HCT116 (cell line): Measurements from ENCODE around the gene ZNF675. TPM values are rescaled to one million over a fixed set of nuclear protein-coding genes. Genes with fewer than 3 reads are reported as not detected.

Experiments
- ATAC-seq: fragments of 200-7000 bp; cut with Tn5 transposase; 2 replicates; pipeline ENCODE4 v1.9.1; 2020; ENCODE audit warnings: mild to moderate bottlenecking, moderate library complexity
- BruUV-seq: library from RNA; stranded (reverse); fragments of 400-500 nt; replicated peaks from 2 replicates; lab custom pipeline; 2021; lab: Mats Ljungman, UMichigan
- CTCF ChIA-PET: fragments of 300-600 bp; sonication (Branson Sonifier 250); formaldehyde crosslinking; loops from one replicate; lab custom pipeline; 2021; ENCODE audit warnings: antibody characterized with exemption; lab: Charles Lee
- POLR2A ChIA-PET: fragments of 300-600, 350-600 bp; sonication (Branson Sonifier 250); formaldehyde crosslinking; loops from one replicate; lab custom pipeline; 2021; ENCODE audit warnings: antibody characterized with exemption; lab: Charles Lee
- RAD21 ChIA-PET, 2 experiments: fragments of 300-600 bp; sonication (Branson Sonifier 250); formaldehyde crosslinking; loops; one replicate each; lab custom pipeline; 2023; ENCODE audit warnings: low total read pairs in 2 of 2; ENCODE audit not compliant: uncharacterized antibody in 2 of 2, unreplicated experiment in 2 of 2, low non-redundant PET in 1 of 2; lab: Charles Lee
- DNase-seq: peaks from one replicate; pipeline ENCODE4 v3.0.0-alpha.2; 2010; ENCODE audit warnings: low read depth, low spot score
- H2AFZ ChIP-seq: fragments of 200-600 bp; shearing (Covaris generic), sonication (generic); 2 replicates; pipeline ENCODE4 v1.6.1; 2017; ENCODE audit warnings: low read depth, mixed run types, mixed read lengths, antibody characterized with exemption, low read length; ENCODE audit not compliant: poor library complexity, severe bottlenecking
- H3K27ac ChIP-seq: 2 replicates; pipeline ENCODE4 v1.5.1; 2012; ENCODE audit warnings: low read depth, low read length
- H3K27me3 ChIP-seq: fragments of 200-600 bp; sonication (generic); 2 replicates; pipeline ENCODE4 v1.6.1; 2016; ENCODE audit warnings: mixed run types, low read length, mixed read lengths; ENCODE audit not compliant: insufficient read depth
- H3K36me3 ChIP-seq, 2 experiments: fragments of 200-500 bp in 1 of 2; fragments of 200-600 bp in 1 of 2; sonication (Bioruptor generic) in 1 of 2; sonication (generic) in 1 of 2; 2 replicates each; pipeline versions ENCODE4 v1.5.1 to v1.6.1; 2014 to 2016; ENCODE audit warnings: low read length in 2 of 2, inconsistent platforms in 1 of 2, mixed read lengths in 1 of 2, mixed run types in 1 of 2; ENCODE audit not compliant: insufficient read depth in 2 of 2, control insufficient read depth in 1 of 2
- H3K4me1 ChIP-seq, 2 experiments: fragments of 200-600 bp in 1 of 2; sonication (generic) in 1 of 2; 2 replicates each; pipeline versions ENCODE4 v1.5.1 to v1.6.1; 2012 to 2017; ENCODE audit warnings: low read length in 2 of 2, inconsistent platforms in 1 of 2, mild to moderate bottlenecking in 1 of 2, mixed read lengths in 1 of 2, mixed run types in 1 of 2, moderate library complexity in 1 of 2; ENCODE audit not compliant: insufficient read depth in 2 of 2, control insufficient read depth in 1 of 2
- H3K4me2 ChIP-seq: fragments of 200-600 bp; sonication (generic); 2 replicates; pipeline ENCODE4 v1.6.1; 2017; ENCODE audit warnings: mixed run types, low read length, mixed read lengths
- H3K4me3 ChIP-seq, 2 experiments: fragments of 200-600 bp in 1 of 2; sonication (generic) in 1 of 2; replicated peaks in 1 of 2; 2 replicates each; pipeline ENCODE4 v1.5.1; 2011 to 2016; ENCODE audit warnings: low read length in 2 of 2, control low read depth in 1 of 2, low read depth in 1 of 2, mild to moderate bottlenecking in 1 of 2, mixed read lengths in 1 of 2, mixed run types in 1 of 2
- H3K79me2 ChIP-seq: fragments of 200-600 bp; sonication (generic); 2 replicates; pipeline ENCODE4 v1.6.1; 2017; ENCODE audit warnings: mild to moderate bottlenecking, mixed run types, low read length, moderate library complexity, mixed read lengths; ENCODE audit not compliant: insufficient read depth
- H3K9ac ChIP-seq: fragments of 200-600 bp; sonication (generic); 2 replicates; pipeline ENCODE4 v1.6.1; 2016; ENCODE audit warnings: low read length, mixed read lengths
- H3K9me2 ChIP-seq: fragments of 200-600 bp; sonication (generic), shearing (Covaris generic); 2 replicates; pipeline ENCODE4 v1.6.1; 2017; ENCODE audit warnings: mixed run types, mild to moderate bottlenecking, moderate library complexity; ENCODE audit not compliant: insufficient read depth
- H3K9me3 ChIP-seq, 2 experiments: fragments of 200-500 bp in 1 of 2; fragments of 200-600 bp in 1 of 2; sonication (Bioruptor generic) in 1 of 2; sonication (generic) in 1 of 2; 2 replicates each; pipeline ENCODE4 v1.6.1; 2014 to 2017; ENCODE audit warnings: low read length in 2 of 2, mixed read lengths in 2 of 2, inconsistent platforms in 1 of 2, low read depth in 1 of 2, mild to moderate bottlenecking in 1 of 2, mixed run types in 1 of 2, moderate library complexity in 1 of 2; ENCODE audit not compliant: control insufficient read depth in 1 of 2, insufficient read depth in 1 of 2
- H4K20me1 ChIP-seq: fragments of 200-600 bp; sonication (generic), shearing (Covaris generic); 2 replicates; pipeline ENCODE4 v1.6.1; 2017; ENCODE audit warnings: mixed run types, mild to moderate bottlenecking, moderate library complexity; ENCODE audit not compliant: insufficient read depth
- CEBPB ChIP-seq: IDR thresholded peaks from 2 replicates; pipeline ENCODE4 v1.6.1; 2012; ENCODE audit warnings: low read depth
- EGR1 ChIP-seq: IDR thresholded peaks from 2 replicates; pipeline ENCODE4 v1.6.1; 2012; ENCODE audit warnings: low read depth
- ELF1 ChIP-seq: IDR thresholded peaks from 2 replicates; pipeline ENCODE4 v1.6.1; 2012; ENCODE audit warnings: low read depth, borderline replicate concordance
- EZH2phosphoT487 ChIP-seq: fragments of 200-600 bp; IDR thresholded peaks from 2 replicates; pipeline ENCODE4 v1.6.1; 2018; ENCODE audit warnings: antibody characterized with exemption, borderline replicate concordance
- FOSL1 ChIP-seq: IDR thresholded peaks from 2 replicates; pipeline ENCODE4 v1.6.1; 2012; ENCODE audit warnings: low read depth
- JUND ChIP-seq: IDR thresholded peaks from 2 replicates; pipeline ENCODE4 v1.6.1; 2012
- MAX ChIP-seq: IDR thresholded peaks from 2 replicates; pipeline ENCODE4 v1.6.1; 2012
- POLR2A ChIP-seq: IDR thresholded peaks from 2 replicates; pipeline ENCODE4 v1.7.0; 2011; ENCODE audit warnings: borderline replicate concordance; ENCODE audit not compliant: insufficient read depth, insufficient read length; ENCODE audit errors: extremely low read depth
- POLR2AphosphoS5 ChIP-seq: IDR thresholded peaks from 2 replicates; pipeline ENCODE4 v1.6.1; 2011; ENCODE audit warnings: mild to moderate bottlenecking, low read depth, low read length, moderate library complexity
- RAD21 ChIP-seq: IDR thresholded peaks from 2 replicates; pipeline ENCODE4 v1.6.1; 2012; ENCODE audit warnings: low read depth, mild to moderate bottlenecking
- REST ChIP-seq: IDR thresholded peaks from 2 replicates; pipeline ENCODE4 v1.6.1; 2012; ENCODE audit warnings: low read depth
- SIN3A ChIP-seq: IDR thresholded peaks from 2 replicates; pipeline ENCODE4 v1.6.1; 2012; ENCODE audit warnings: low read depth
- SP1 ChIP-seq: IDR thresholded peaks from 2 replicates; pipeline ENCODE4 v1.6.1; 2012; ENCODE audit warnings: low read depth
- SRF ChIP-seq: IDR thresholded peaks from 2 replicates; pipeline ENCODE4 v1.6.1; 2012; ENCODE audit warnings: low read depth
- TCF7L2 ChIP-seq: IDR thresholded peaks from 2 replicates; pipeline ENCODE4 v1.7.0; 2011; ENCODE audit warnings: borderline replicate concordance, inconsistent platforms; ENCODE audit not compliant: insufficient read depth, insufficient read length; ENCODE audit errors: extremely low read depth
- YY1 ChIP-seq: IDR thresholded peaks from 2 replicates; pipeline ENCODE4 v1.6.1; 2011; ENCODE audit warnings: low read length, low read depth, moderate library complexity, mild to moderate bottlenecking; ENCODE audit not compliant: insufficient replicate concordance; ENCODE audit errors: extremely low read depth
- ZBTB33 ChIP-seq: IDR thresholded peaks from 2 replicates; pipeline ENCODE4 v1.6.1; 2011; ENCODE audit warnings: mild to moderate bottlenecking, low read length, moderate library complexity; ENCODE audit not compliant: insufficient replicate concordance; ENCODE audit errors: extremely low read depth
- intact Hi-C: fragments of 100-400 bp; cut with micrococcal nuclease; formaldehyde crosslinking; loops from 2 replicates; pipeline ENCODE4 v1.10.0; 2022
- total RNA-seq: library from RNA; stranded (reverse); gene quantifications from one replicate; pipeline ENCODE4 v1.2.1, GENCODE V29; 2021; ENCODE audit not compliant: unreplicated experiment
- TF ChIP-seq, protein P1 (sequence below), 3 experiments: fragments of 200-600 bp in 1 of 3; sonication (generic) in 1 of 3; IDR thresholded peaks in 2 of 3; conservative IDR thresholded peaks in 1 of 3; 2 replicates each; pipeline ENCODE4 v1.5.1; 2012 to 2017; ENCODE audit warnings: low read depth in 2 of 3, low read length in 2 of 3, antibody characterized with exemption in 1 of 3, borderline replicate concordance in 1 of 3, control low read depth in 1 of 3, mild to moderate bottlenecking in 1 of 3, mixed read lengths in 1 of 3, mixed run types in 1 of 3, moderate library complexity in 1 of 3; ENCODE audit not compliant: insufficient read depth in 1 of 3
- TF ChIP-seq, protein P2 (sequence below): IDR thresholded peaks from 2 replicates; pipeline ENCODE4 v1.6.1; 2012

ZNF675 gene
- total RNA-seq, 1 experiment from 2014 or later, result 4.9 TPM

DNA sequence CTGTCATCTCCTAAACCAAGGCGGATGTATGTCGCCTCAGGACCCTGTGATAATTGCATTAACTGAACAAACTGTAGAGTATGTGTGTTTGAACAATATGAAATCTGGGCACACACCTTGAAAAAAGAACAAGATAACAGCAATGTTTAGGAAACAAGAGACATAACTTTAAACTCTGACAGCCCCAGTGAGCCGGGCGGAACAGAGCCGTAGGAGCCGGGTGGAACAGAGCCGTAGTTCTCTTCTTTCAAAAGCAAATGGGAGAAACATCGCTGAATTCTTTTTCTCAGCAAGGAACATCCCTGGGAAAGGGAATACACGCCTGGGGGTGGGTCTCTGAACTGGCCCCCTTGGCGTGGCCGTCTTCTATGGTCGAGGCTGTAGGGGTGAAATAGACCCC is 31.8 kb upstream of the ZNF675 start:
- BruUV-seq, result no TSS peak
- POLR2A ChIA-PET, result no interaction called here
- RAD21 ChIA-PET, result no interaction called here
- H3K27me3 ChIP-seq, result no peaks in the 10 kb centered on the region
- ATAC-seq (no peak), DNase-seq (no peak)
- intact Hi-C loops, result no loop called here
- H3K27ac ChIP-seq, result no peak overlapping the region
- TF ChIP-seq RAD21, result no peak
- TF ChIP-seq EZH2phosphoT487, result no peak
- no peak for TF ChIP-seq JUND
- TF ChIP-seq TCF7L2, result no peak
- no peak for TF ChIP-seq MAX
- no peak for TF ChIP-seq YY1
- no peak for TF ChIP-seq SP1
- TF ChIP-seq EGR1, result no peak
- no peak for TF ChIP-seq POLR2A
- TF ChIP-seq ELF1, result no peak
- TF ChIP-seq, protein P1, sequence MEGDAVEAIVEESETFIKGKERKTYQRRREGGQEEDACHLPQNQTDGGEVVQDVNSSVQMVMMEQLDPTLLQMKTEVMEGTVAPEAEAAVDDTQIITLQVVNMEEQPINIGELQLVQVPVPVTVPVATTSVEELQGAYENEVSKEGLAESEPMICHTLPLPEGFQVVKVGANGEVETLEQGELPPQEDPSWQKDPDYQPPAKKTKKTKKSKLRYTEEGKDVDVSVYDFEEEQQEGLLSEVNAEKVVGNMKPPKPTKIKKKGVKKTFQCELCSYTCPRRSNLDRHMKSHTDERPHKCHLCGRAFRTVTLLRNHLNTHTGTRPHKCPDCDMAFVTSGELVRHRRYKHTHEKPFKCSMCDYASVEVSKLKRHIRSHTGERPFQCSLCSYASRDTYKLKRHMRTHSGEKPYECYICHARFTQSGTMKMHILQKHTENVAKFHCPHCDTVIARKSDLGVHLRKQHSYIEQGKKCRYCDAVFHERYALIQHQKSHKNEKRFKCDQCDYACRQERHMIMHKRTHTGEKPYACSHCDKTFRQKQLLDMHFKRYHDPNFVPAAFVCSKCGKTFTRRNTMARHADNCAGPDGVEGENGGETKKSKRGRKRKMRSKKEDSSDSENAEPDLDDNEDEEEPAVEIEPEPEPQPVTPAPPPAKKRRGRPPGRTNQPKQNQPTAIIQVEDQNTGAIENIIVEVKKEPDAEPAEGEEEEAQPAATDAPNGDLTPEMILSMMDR (IDR thresholded peaks at IDR 0.05 in 2 of 3, conservative IDR thresholded peaks at IDR 0.05 in 1 of 3; ENCODE audit: borderline replicate concordance in 1 of 3, insufficient read depth in 1 of 3, low read depth in 2 of 3, low read length in 2 of 3), result no peak
- TF ChIP-seq REST, result no peak
- no peak for TF ChIP-seq ZBTB33
- no peak for TF ChIP-seq CEBPB
- no peak for TF ChIP-seq POLR2AphosphoS5
- TF ChIP-seq SIN3A, result no peak
- TF ChIP-seq FOSL1, result no peak
- TF ChIP-seq, protein P2, sequence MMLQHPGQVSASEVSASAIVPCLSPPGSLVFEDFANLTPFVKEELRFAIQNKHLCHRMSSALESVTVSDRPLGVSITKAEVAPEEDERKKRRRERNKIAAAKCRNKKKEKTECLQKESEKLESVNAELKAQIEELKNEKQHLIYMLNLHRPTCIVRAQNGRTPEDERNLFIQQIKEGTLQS, result no peak
- TF ChIP-seq SRF, result no peak
- TF ChIP-seq, all 23 proteins: peak for 0
- H3K4me3 ChIP-seq, result no peak overlapping the region
- H3K9me3 ChIP-seq, result peaks cover 0 to 3% of the 10 kb centered on the region in 2 experiments; a peak in 1 of 4 replicates
- no peaks in the 10 kb centered on the region for H4K20me1 ChIP-seq
- no peaks in the 10 kb centered on the region for H3K4me1 ChIP-seq
- H2AFZ ChIP-seq, result no peak overlapping the region
- H3K36me3 ChIP-seq, result no peaks in the 10 kb centered on the region
- H3K4me2 ChIP-seq, result no peak overlapping the region
- no peaks in the 10 kb centered on the region for H3K79me2 ChIP-seq
- no peaks in the 10 kb centered on the region for H3K9me2 ChIP-seq
- CTCF ChIA-PET, result no interaction called here
- no peak overlapping the region for H3K9ac ChIP-seq
